ENCODE measurements around the gene TACC3. TPM values are rescaled to one million over a fixed set of nuclear protein-coding genes. Genes with fewer than 3 reads are reported as not detected.

TACC3 gene
- total RNA-seq, 5 donors from 2014 or later (not counting 1 experiment from before 2014, with no cell fraction given), result 100 to 138 (median 127) TPM

DNA sequence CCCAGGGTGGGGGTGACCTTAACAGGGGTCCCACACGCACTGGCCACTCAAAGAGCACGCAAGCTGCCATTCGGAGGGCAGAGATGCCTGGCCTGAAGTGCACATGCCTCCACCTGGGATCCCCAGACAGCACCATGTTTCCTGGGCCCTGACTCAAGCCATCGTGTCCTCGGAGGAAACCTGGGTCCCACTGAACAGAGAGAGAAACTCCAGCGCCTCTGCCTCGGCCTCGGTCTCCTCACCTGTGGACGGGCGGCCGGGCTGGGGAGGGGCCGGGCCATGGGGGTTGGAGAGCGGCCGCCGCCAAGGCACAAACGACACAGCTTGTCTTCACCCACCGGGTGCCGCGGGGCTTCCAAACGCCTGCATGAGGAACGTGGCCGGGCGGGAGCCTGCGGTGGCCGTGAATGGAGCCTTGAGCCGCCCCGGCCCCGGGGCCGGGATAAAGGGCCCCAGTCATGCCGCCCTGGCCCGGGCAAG lies 41.8 kb downstream of the TACC3 start:
- H3K4me1 Mint-ChIP-seq, result peaks cover 0 to 6% (median 2%) of the 10 kb centered on the region in 3 donors
- peaks cover 7 to 24% of the 10 kb centered on the region in 2 donors for H3K27me3 Mint-ChIP-seq
- no peak overlapping the region for H3K4me3 Mint-ChIP-seq
- Histone ChIP-seq H3K27ac (ENCODE audit: low read length) (no peak overlapping the region), H3K4me3 (ENCODE audit: control insufficient read depth in 1 of 2, extremely low read depth in 1 of 2, low read length in 1 of 2) (no peak overlapping the region), H3K36me3 (ENCODE audit: control insufficient read depth in 2 of 2, extremely low read depth in 1 of 2, insufficient read depth in 1 of 2, low read length in 1 of 2) (no peaks in the 10 kb centered on the region), H3K9me3 (no peaks in the 10 kb centered on the region), H3K4me1 (ENCODE audit: control insufficient read depth in 1 of 2, extremely low read depth in 1 of 2, insufficient read depth in 2 of 2, low read length in 2 of 2) (peaks cover 0 to 14% of the 10 kb centered on the region in 2 experiments), H3K27me3 (replicated peaks in 1 of 2; ENCODE audit: control insufficient read depth in 2 of 2, extremely low read depth in 1 of 2, insufficient read depth in 2 of 2, low read length in 1 of 2) (peaks cover 0 to 52% of the 10 kb centered on the region in 2 experiments)
- 41% methylated on average over 21 of the region's 31 CpGs for WGBS (ENCODE audit: insufficient coverage)
- H3K36me3 Mint-ChIP-seq, result no peaks in the 10 kb centered on the region
- DNase-seq, result no peak
- no peak overlapping the region for H3K27ac Mint-ChIP-seq
- CTCF ChIA-PET, result no interaction called here
- POLR2A ChIA-PET, result no interaction called here
- H3K9me3 Mint-ChIP-seq, result no peaks in the 10 kb centered on the region
- no peak for ATAC-seq (replicated peaks in 1 of 4)

DNA sequence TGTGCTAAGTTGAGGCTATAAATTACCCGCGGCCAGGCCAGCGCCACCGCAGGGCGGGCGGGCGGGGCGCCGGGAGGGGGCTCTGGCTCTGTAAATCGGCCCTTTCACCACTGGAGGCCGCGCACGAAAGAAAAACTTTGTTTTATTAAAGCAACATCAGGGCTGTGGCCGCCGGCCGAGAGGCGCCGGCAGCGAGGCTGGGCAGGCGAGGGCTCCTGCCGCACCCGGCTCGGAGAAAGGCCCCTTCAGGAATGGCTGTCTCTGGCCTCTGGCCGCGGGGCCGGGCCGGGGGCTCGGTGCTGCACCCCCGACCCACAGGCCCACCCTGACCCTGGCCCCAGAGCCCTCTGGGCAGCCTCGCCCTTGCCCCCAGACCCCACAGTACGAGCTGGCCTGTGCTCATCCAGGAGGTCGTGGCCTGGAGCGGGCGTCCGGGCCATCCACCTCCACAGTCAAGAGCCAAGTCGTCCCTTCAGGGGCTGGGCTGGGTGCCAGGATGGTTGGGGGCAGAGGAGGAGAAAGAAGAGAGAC lies 42.3 kb downstream of the TACC3 start:
- Mint-ChIP-seq H3K27me3 (peaks cover 7 to 28% of the 10 kb centered on the region in 2 donors), H3K36me3 (no peaks in the 10 kb centered on the region), H3K4me1 (peaks cover 0 to 9% (median 3%) of the 10 kb centered on the region in 3 donors), H3K4me3 (no peak overlapping the region), H3K27ac (no peak overlapping the region), H3K9me3 (no peaks in the 10 kb centered on the region)
- H3K27me3 ChIP-seq (replicated peaks in 1 of 2; ENCODE audit: control insufficient read depth in 2 of 2, extremely low read depth in 1 of 2, insufficient read depth in 2 of 2, low read length in 1 of 2), result peaks cover 0 to 57% of the 10 kb centered on the region in 2 experiments
- H3K9me3 ChIP-seq, result no peaks in the 10 kb centered on the region
- no peak overlapping the region for H3K27ac ChIP-seq (ENCODE audit: low read length)
- ChIA-PET CTCF (no interaction called here), POLR2A (no interaction called here)
- peaks cover 0 to 14% of the 10 kb centered on the region in 2 experiments for H3K4me1 ChIP-seq (ENCODE audit: control insufficient read depth in 1 of 2, extremely low read depth in 1 of 2, insufficient read depth in 2 of 2, low read length in 2 of 2)
- H3K36me3 ChIP-seq (ENCODE audit: control insufficient read depth in 2 of 2, extremely low read depth in 1 of 2, insufficient read depth in 1 of 2, low read length in 1 of 2), result no peaks in the 10 kb centered on the region
- ATAC-seq (replicated peaks in 1 of 4) (no peak), DNase-seq (no peak)
- WGBS (ENCODE audit: insufficient coverage), result 17% methylated on average over 30 of the region's 36 CpGs
- H3K4me3 ChIP-seq (ENCODE audit: control insufficient read depth in 1 of 2, extremely low read depth in 1 of 2, low read length in 1 of 2), result no peak overlapping the region

DNA sequence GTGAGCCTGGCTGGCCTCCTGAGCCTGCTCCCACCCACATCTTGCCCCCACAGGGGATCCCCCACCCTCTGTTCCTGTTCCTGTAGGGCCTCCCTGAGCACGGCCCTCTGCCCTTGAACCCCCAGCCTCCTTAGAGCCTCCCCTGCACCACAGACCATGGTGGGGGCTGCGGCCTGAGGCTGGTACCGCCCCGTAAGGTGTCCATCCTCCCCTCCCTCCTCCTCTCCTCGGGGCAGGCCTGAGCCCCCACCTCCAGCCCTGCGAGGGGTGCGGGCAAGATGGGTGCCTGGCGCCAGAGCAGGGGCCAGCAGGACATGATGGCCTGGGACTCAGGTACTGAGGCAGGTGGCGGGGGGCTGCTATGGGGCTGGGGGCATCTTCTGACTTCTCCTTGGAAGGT lies 43.3 kb downstream of the TACC3 start:
- H3K36me3 Mint-ChIP-seq, result no peaks in the 10 kb centered on the region
- CTCF ChIA-PET, result no interaction called here
- H3K27me3 ChIP-seq (replicated peaks in 1 of 2; ENCODE audit: control insufficient read depth in 2 of 2, extremely low read depth in 1 of 2, insufficient read depth in 2 of 2, low read length in 1 of 2), result peaks cover 0 to 68% of the 10 kb centered on the region in 2 experiments
- no peak overlapping the region for H3K4me3 ChIP-seq (ENCODE audit: control insufficient read depth in 1 of 2, extremely low read depth in 1 of 2, low read length in 1 of 2)
- WGBS (ENCODE audit: insufficient coverage), result 87% methylated on average over 6 of the region's 9 CpGs
- no peaks in the 10 kb centered on the region for H3K36me3 ChIP-seq (ENCODE audit: control insufficient read depth in 2 of 2, extremely low read depth in 1 of 2, insufficient read depth in 1 of 2, low read length in 1 of 2)
- peaks cover 7 to 34% of the 10 kb centered on the region in 2 donors for H3K27me3 Mint-ChIP-seq
- ATAC-seq (replicated peaks in 1 of 4) (no peak), DNase-seq (no peak)
- peaks cover 0 to 9% (median 3%) of the 10 kb centered on the region in 3 donors for H3K4me1 Mint-ChIP-seq
- no peak overlapping the region for H3K27ac Mint-ChIP-seq
- POLR2A ChIA-PET, result no interaction called here
- H3K27ac ChIP-seq (ENCODE audit: low read length), result no peak overlapping the region
- H3K9me3 ChIP-seq, result no peaks in the 10 kb centered on the region
- no peaks in the 10 kb centered on the region for H3K9me3 Mint-ChIP-seq
- peaks cover 0 to 14% of the 10 kb centered on the region in 2 experiments for H3K4me1 ChIP-seq (ENCODE audit: control insufficient read depth in 1 of 2, extremely low read depth in 1 of 2, insufficient read depth in 2 of 2, low read length in 2 of 2)
- no peak overlapping the region for H3K4me3 Mint-ChIP-seq

- ChIA-PET POLR2A (no interaction called here), CTCF (no interaction called here)
- Histone ChIP-seq H3K27ac (ENCODE audit: low read length) (no peak overlapping the region), H3K27me3 (replicated peaks in 1 of 2; ENCODE audit: control insufficient read depth in 2 of 2, extremely low read depth in 1 of 2, insufficient read depth in 2 of 2, low read length in 1 of 2) (peaks cover 0 to 73% of the 10 kb centered on the region in 2 experiments), H3K9me3 (no peaks in the 10 kb centered on the region), H3K4me1 (ENCODE audit: control insufficient read depth in 1 of 2, extremely low read depth in 1 of 2, insufficient read depth in 2 of 2, low read length in 2 of 2) (peaks cover 0 to 9% of the 10 kb centered on the region in 2 experiments), H3K4me3 (ENCODE audit: control insufficient read depth in 1 of 2, extremely low read depth in 1 of 2, low read length in 1 of 2) (no peak overlapping the region), H3K36me3 (ENCODE audit: control insufficient read depth in 2 of 2, extremely low read depth in 1 of 2, insufficient read depth in 1 of 2, low read length in 1 of 2) (no peaks in the 10 kb centered on the region)
- no peak for DNase-seq
- no peak for ATAC-seq (replicated peaks in 1 of 4)
- no peak overlapping the region for H3K27ac Mint-ChIP-seq
- H3K27me3 Mint-ChIP-seq, result peaks cover 7 to 34% of the 10 kb centered on the region in 2 donors
- WGBS (ENCODE audit: insufficient coverage), result 73% methylated on average over 7 of the region's 10 CpGs
- no peak overlapping the region for H3K4me3 Mint-ChIP-seq
- H3K4me1 Mint-ChIP-seq, result peaks cover 0 to 5% (median 3%) of the 10 kb centered on the region in 3 donors
- no peaks in the 10 kb centered on the region for H3K36me3 Mint-ChIP-seq
- H3K9me3 Mint-ChIP-seq, result no peaks in the 10 kb centered on the region
Measured at GRCh38 chr4:1765409-1766072, 44.2 kb downstream of the TACC3 start.

DNA sequence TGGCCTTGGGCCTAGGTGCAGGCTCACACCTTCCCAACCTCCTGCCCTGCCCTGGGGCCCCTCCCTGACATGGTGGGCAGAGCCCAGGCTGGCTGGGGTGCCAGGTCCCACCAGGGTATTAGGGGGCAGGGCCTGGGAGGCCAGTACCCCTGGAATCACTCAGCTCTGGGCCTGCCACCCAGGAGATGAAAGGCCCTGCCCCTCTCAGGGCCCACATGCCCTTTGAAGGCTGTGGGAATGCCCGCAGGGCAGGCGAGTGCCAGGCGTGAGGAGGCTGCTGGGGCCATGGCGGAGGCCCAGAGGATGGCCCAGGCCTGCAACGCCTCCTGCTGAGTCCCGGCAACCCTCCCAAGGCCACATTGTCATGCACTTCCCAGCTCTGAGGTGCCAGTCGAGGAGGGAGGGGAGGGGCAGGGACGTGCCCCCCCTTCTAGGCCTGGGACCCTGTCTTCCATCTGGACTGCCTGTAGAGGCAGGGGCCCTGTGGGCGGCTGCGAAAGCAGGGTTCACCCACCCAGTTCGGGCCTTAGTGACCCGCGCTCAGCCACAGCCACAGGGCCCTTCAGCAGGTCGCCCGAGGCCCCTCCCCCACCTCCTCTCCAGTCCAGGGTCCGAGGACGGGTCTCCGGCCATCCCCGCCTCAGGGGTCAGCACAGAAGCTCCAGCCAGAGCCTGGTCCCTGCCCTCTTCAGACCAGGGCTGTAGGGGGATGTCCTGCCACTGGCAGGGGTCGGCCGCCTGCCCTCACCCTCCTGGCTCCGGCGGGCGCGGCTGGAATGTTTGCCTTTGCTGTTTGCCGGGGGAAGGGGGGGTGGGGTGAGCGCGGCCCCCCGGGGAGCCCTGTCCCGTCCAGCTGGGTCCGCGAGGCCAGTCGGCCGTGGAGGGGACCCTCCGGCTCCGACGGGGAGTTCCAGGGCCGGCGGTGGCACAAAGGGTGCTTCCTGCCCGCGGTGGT lies 45.1 kb downstream of the TACC3 start:
- CTCF ChIA-PET, result no interaction called here
- Mint-ChIP-seq H3K4me3 (no peak overlapping the region), H3K9me3 (no peaks in the 10 kb centered on the region), H3K36me3 (no peaks in the 10 kb centered on the region), H3K27me3 (peaks cover 7 to 36% of the 10 kb centered on the region in 2 donors), H3K4me1 (peaks cover 0 to 5% (median 3%) of the 10 kb centered on the region in 3 donors), H3K27ac (no peak overlapping the region)
- DNase-seq, result no peak
- POLR2A ChIA-PET, result interaction anchor here in 1 of 2 donors (0.7 kb wide), 1 partner anchor 19 kb away, joined by 4 read pairs; no protein-coding TSS in a partner anchor
- 81% methylated on average over 15 of the region's 41 CpGs for WGBS (ENCODE audit: insufficient coverage)
- Histone ChIP-seq H3K9me3 (no peaks in the 10 kb centered on the region), H3K4me1 (ENCODE audit: control insufficient read depth in 1 of 2, extremely low read depth in 1 of 2, insufficient read depth in 2 of 2, low read length in 2 of 2) (peaks cover 0 to 11% of the 10 kb centered on the region in 2 experiments), H3K4me3 (ENCODE audit: control insufficient read depth in 1 of 2, extremely low read depth in 1 of 2, low read length in 1 of 2) (no peak overlapping the region), H3K27ac (ENCODE audit: low read length) (no peak overlapping the region), H3K27me3 (replicated peaks in 1 of 2; ENCODE audit: control insufficient read depth in 2 of 2, extremely low read depth in 1 of 2, insufficient read depth in 2 of 2, low read length in 1 of 2) (peaks cover 0 to 82% of the 10 kb centered on the region in 2 experiments), H3K36me3 (ENCODE audit: control insufficient read depth in 2 of 2, extremely low read depth in 1 of 2, insufficient read depth in 1 of 2, low read length in 1 of 2) (no peaks in the 10 kb centered on the region)
- no peak for ATAC-seq (replicated peaks in 1 of 4)
